ENCODE results near the gene IGSF10.

The IGSF10 gene

DNA sequence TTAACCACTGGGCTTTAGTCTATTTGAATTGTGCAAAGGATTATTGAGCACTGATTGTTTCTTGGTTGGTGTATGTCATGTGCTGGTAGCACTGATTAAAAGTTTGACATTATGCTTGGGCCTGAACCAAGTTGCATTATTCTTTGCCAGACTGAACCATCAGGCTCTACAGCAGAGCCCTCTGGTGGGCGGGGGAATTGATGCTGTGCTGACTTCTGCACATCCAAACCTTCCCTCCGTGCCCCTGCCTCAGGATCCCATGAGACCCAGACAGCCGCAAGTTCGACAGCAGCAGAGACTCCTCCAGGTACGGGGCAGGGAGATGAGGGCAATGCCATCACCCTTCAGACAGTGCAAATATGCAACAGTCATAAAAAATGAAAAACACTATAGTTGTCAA is 47.9 kb downstream of the IGSF10 start:
- FAIRE-seq, result no peak
